HFF-Myc (cell line): ENCODE results near the gene RCBTB1.
"Not testable (repeated sequence)": the region's sequence is repeated elsewhere in the genome, so short reads cannot be mapped to it uniquely, and the experiment has no call there.

Experiments used
- DNase-seq: peaks from one replicate; pipeline ENCODE4 v3.0.0-alpha.2; 2011; ENCODE audit warnings: low read depth; ENCODE audit errors: extremely low read depth
- H3K4me3 ChIP-seq: replicated peaks from 2 replicates; pipeline ENCODE4 v1.5.1; 2011; ENCODE audit warnings: low read depth, mild to moderate bottlenecking, control low read depth, low read length
- TF ChIP-seq, protein P1 (sequence below): IDR thresholded peaks from 2 replicates; pipeline ENCODE4 v1.5.1; 2012; ENCODE audit warnings: mild to moderate bottlenecking, low read depth, low read length, control low read depth; ENCODE audit errors: missing control alignments

Gene RCBTB1

DNA sequence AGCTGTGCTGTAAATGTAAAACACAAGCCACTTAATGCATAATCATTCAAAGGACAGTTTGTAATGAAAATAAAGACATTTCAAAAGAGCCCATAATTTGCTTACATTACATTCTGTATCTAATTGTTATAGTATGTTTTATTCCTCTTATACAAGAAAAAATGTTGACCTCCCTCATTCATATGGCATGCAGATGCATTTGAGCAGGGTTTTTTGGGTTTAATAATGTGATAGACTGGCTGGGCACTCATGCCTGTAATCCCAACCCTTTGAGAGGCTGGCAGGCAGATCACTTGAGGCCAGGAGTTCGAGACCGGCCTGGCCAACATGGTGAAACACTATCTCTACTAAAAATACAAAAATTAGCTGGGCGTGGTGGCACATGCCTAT lies 31.3 kb upstream of the RCBTB1 start:
- no peak for DNase-seq
- H3K4me3 ChIP-seq, result no peak overlapping the region
- TF ChIP-seq, protein P1, sequence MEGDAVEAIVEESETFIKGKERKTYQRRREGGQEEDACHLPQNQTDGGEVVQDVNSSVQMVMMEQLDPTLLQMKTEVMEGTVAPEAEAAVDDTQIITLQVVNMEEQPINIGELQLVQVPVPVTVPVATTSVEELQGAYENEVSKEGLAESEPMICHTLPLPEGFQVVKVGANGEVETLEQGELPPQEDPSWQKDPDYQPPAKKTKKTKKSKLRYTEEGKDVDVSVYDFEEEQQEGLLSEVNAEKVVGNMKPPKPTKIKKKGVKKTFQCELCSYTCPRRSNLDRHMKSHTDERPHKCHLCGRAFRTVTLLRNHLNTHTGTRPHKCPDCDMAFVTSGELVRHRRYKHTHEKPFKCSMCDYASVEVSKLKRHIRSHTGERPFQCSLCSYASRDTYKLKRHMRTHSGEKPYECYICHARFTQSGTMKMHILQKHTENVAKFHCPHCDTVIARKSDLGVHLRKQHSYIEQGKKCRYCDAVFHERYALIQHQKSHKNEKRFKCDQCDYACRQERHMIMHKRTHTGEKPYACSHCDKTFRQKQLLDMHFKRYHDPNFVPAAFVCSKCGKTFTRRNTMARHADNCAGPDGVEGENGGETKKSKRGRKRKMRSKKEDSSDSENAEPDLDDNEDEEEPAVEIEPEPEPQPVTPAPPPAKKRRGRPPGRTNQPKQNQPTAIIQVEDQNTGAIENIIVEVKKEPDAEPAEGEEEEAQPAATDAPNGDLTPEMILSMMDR, result no peak

DNA sequence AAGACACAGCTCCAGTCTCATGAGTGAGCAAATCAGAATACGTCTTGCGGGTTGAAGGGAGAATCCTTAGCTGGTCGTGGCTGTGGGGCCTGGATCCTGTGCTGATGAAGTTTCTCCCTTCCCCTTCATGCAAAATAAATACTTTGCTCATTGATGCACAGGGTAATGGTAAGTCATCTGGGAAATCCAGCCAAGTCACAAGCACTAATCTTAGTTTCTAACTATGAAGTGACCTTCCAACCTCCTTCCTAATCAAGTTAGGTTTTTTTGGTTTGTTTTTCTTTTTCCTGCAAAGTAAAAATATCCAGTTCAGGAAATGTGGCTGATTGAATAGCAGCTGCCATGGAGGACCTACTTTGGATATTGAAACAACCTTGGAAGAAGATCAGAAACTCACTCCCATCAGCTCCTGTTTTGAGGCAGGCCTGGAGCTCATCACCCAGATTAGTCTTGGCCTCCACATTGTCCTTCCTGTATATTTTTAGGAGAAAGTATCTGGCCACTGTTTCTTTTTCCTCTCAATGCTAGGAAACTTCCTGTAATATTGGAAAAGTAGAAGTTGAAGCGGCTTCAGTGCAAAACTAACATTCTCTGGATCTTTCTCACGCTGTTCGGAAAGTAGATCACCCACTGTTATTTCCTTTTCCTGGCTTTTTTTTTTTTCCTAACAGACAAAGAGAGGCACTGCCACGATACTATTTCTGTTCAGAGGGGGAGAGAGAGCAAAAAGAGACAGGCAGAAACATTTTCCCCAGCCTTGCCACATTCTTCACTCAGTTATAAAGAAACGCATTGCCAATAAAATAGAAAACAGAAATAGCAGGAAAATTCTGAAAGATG lies 30.7 kb upstream of the RCBTB1 start:
- TF ChIP-seq, protein P1, result no peak
- DNase-seq, result no peak
- no peak overlapping the region for H3K4me3 ChIP-seq

DNA sequence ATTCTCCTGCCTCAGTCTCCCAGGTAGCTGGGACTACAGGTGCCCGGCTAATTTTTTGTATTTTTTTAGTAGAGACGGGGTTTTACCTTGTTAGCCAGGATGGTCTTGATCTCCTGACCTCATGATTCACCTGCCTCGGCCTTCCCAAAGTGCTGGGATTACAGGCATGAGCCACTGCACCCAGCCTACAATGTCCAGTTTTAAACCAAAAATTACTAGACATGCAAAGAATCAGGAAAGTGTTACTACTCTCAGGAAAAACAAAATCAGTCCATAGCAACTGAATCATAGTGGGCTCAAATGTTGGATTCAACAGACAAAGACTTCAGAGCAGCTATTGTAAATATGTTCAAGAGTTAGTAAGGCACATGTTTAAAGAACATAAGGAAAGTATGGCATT lies 26.7 kb upstream of the RCBTB1 start:
- H3K4me3 ChIP-seq, DNase-seq: not testable (repeated sequence)

DNA sequence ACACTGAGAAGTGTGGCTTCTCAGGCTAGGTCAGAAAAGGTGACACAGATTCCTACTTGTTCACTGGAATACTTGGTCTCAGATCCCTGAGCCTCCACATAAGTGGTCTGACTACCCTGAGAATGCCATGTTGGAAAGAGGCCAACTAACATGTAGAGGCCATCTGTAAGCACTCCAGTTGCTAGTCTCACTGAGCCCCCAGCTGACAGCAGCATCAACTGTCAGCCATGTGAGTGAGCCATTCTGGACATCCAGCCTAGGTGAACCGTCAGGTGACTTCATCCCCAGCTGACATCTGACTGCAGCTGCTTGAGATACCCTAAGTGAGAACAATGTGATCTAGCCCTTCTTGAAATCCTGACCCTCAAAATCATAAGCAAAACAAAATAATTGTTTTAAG lies 24.8 kb upstream of the RCBTB1 start:
- no peak for DNase-seq
- TF ChIP-seq, protein P1, result no peak
- no peak overlapping the region for H3K4me3 ChIP-seq

DNA sequence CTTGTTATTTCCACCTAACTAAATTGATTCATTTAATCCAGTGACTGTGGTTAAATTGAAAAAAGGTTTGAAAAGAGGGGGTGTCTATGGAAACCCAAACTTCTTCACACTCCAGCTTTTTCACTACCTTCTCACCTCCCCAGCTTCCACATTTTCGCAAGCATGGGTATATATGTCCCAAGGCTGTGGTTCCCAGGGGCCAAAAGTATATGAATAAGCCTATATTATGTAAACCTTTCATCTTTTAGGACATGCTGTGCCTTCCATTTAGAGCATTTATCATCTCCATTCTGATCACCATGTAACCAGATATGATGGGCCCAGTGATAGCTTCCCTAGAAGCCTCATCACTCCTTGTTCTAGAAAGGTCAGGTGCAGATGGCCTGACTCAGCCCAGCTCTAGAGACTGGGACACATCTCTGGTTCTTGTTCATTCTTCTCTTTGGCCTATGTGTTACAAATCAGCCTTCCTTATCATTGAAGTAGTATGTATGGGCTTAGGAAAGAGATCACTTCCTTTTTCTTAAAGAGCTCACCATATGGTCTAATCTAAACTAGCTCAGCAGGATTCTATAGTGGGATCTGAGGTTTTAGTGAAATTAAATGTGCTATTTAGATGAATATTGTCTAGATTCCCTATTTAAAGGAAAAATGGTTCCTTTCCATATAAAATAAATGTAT lies 23.4 kb upstream of the RCBTB1 start:
- TF ChIP-seq, protein P1, result no peak
- DNase-seq, result no peak
- no peak overlapping the region for H3K4me3 ChIP-seq

DNA sequence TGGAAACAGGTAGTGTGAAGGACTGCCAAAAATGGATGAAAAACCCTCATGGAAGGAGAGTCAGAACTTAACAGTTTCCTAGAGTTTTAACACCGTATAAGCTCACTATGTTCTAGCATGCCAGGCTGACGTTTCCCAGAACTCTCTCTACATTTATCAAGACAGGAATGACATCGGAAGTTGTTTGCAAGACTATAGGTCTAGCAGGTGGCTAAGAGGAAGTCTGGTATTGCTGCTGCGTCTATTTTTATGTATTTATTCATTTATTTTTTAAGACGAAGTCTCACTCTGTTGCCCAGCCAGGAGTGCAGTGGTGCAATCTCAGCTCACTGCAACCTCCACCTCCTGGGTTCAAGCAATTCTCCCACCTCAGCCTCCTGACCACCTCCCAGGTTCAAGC lies 22.4 kb upstream of the RCBTB1 start:
- H3K4me3 ChIP-seq, result no peak overlapping the region
- TF ChIP-seq, protein P1, result no peak
- DNase-seq, result no peak
